Measurements from ENCODE around the gene NKAIN2. TPM values are rescaled to one million over a fixed set of nuclear protein-coding genes. Genes with fewer than 3 reads are reported as not detected.
"Not testable (repeated sequence)": the region's sequence is repeated elsewhere in the genome, so short reads cannot be mapped to it uniquely, and the experiment has no call there.

Gene NKAIN2
- total RNA-seq, 1 experiment from 2014 or later: not detected

- no peak for DNase-seq (ENCODE audit: low spot score)
- in situ Hi-C loops (cut with HindIII; ENCODE audit: low sequenced_read_pairs): no loop called here
Measured at GRCh38 chr6:124668028-124668427, 864.4 kb downstream of the NKAIN2 start.

- DNase-seq (ENCODE audit: low spot score): no peak
- in situ Hi-C loops (cut with HindIII; ENCODE audit: low sequenced_read_pairs): no loop called here
Measured at GRCh38 chr6:124669713-124670480, 866.2 kb downstream of the NKAIN2 start.

GRCh38 chr6:124670801-124671200, 867.1 kb downstream of the NKAIN2 start:
- DNase-seq (ENCODE audit: low spot score): peak; percentile 55
- in situ Hi-C loops (cut with HindIII; ENCODE audit: low sequenced_read_pairs): no loop called here

GRCh38 chr6:124671324-124671723, 867.7 kb downstream of the NKAIN2 start:
- in situ Hi-C loops (cut with HindIII; ENCODE audit: low sequenced_read_pairs): no loop called here
- peak; percentile 21 for DNase-seq (ENCODE audit: low spot score)

- DNase-seq (ENCODE audit: low spot score): no peak
- in situ Hi-C loops (cut with HindIII; ENCODE audit: low sequenced_read_pairs): no loop called here
Measured at GRCh38 chr6:124674042-124674441, 870.4 kb downstream of the NKAIN2 start.

- in situ Hi-C loops (cut with HindIII; ENCODE audit: low sequenced_read_pairs): no loop called here
- DNase-seq (ENCODE audit: low spot score): no peak
Measured at GRCh38 chr6:124676033-124676432, 872.4 kb downstream of the NKAIN2 start.

- in situ Hi-C loops (cut with HindIII; ENCODE audit: low sequenced_read_pairs): no loop called here
- DNase-seq (ENCODE audit: low spot score): no peak
Measured at GRCh38 chr6:124677874-124678273, 874.2 kb downstream of the NKAIN2 start.

GRCh38 chr6:124679387-124679786, 875.7 kb downstream of the NKAIN2 start:
- in situ Hi-C loops (cut with HindIII; ENCODE audit: low sequenced_read_pairs): no loop called here
- no peak for DNase-seq (ENCODE audit: low spot score)

GRCh38 chr6:124682751-124683150, 879.1 kb downstream of the NKAIN2 start:
- peak; percentile 23 for DNase-seq (ENCODE audit: low spot score)
- in situ Hi-C loops (cut with HindIII; ENCODE audit: low sequenced_read_pairs): no loop called here

GRCh38 chr6:124683507-124683906, 879.8 kb downstream of the NKAIN2 start:
- in situ Hi-C loops (cut with HindIII; ENCODE audit: low sequenced_read_pairs): no loop called here
- DNase-seq (ENCODE audit: low spot score): peak; percentile 24

GRCh38 chr6:124684621-124685020, 881.0 kb downstream of the NKAIN2 start:
- in situ Hi-C loops (cut with HindIII; ENCODE audit: low sequenced_read_pairs): no loop called here
- no peak for DNase-seq (ENCODE audit: low spot score)

GRCh38 chr6:124688369-124688768, 884.7 kb downstream of the NKAIN2 start:
- in situ Hi-C loops (cut with HindIII; ENCODE audit: low sequenced_read_pairs): no loop called here
- DNase-seq (ENCODE audit: low spot score): no peak

GRCh38 chr6:124694139-124694705, 890.6 kb downstream of the NKAIN2 start:
- in situ Hi-C loops (cut with HindIII; ENCODE audit: low sequenced_read_pairs): no loop called here
- DNase-seq (ENCODE audit: low spot score): peak; percentile 29

- DNase-seq (ENCODE audit: low spot score): no peak
- in situ Hi-C loops (cut with HindIII; ENCODE audit: low sequenced_read_pairs): no loop called here
Measured at GRCh38 chr6:124699038-124699437, 895.4 kb downstream of the NKAIN2 start.

GRCh38 chr6:124703541-124703940, 899.9 kb downstream of the NKAIN2 start:
- DNase-seq (ENCODE audit: low spot score): no peak
- in situ Hi-C loops (cut with HindIII; ENCODE audit: low sequenced_read_pairs): no loop called here

GRCh38 chr6:124712532-124712931, 908.9 kb downstream of the NKAIN2 start:
- in situ Hi-C loops (cut with HindIII; ENCODE audit: low sequenced_read_pairs): not testable (repeated sequence)

GRCh38 chr6:124714728-124715127, 911.1 kb downstream of the NKAIN2 start:
- in situ Hi-C loops (cut with HindIII; ENCODE audit: low sequenced_read_pairs): no loop called here
- DNase-seq (ENCODE audit: low spot score): no peak

More at GRCh38 chr6:124712532-124712931, 908.9 kb downstream of the NKAIN2 start:
- DNase-seq (ENCODE audit: low spot score): not testable (repeated sequence)

- in situ Hi-C loops (cut with HindIII; ENCODE audit: low sequenced_read_pairs): no loop called here
- peak; percentile 60 for DNase-seq (ENCODE audit: low spot score)
Measured at GRCh38 chr6:124719913-124720312, 916.2 kb downstream of the NKAIN2 start.

GRCh38 chr6:124721331-124721730, 917.7 kb downstream of the NKAIN2 start:
- no peak for DNase-seq (ENCODE audit: low spot score)
- in situ Hi-C loops (cut with HindIII; ENCODE audit: low sequenced_read_pairs): no loop called here

- no peak for DNase-seq (ENCODE audit: low spot score)
Measured at GRCh38 chr6:124722141-124722878, 918.6 kb downstream of the NKAIN2 start.

More at GRCh38 chr6:124722141-124722878, 918.6 kb downstream of the NKAIN2 start:
- in situ Hi-C loops (cut with HindIII; ENCODE audit: low sequenced_read_pairs): no loop called here

All from G401 (cell line).